OCI-LY1 (cell line): ENCODE data around the gene DACH1.

Experiments
- EZH2 ChIP-seq: fragments of 200-600 bp; sonication (generic), shearing (Covaris generic); IDR thresholded peaks from 2 replicates; pipeline ENCODE4 v1.8.0; 2017; ENCODE audit warnings: borderline replicate concordance, mixed run types, mild to moderate bottlenecking, antibody characterized with exemption, low read length, moderate library complexity, mixed read lengths
- TF ChIP-seq, protein P1 (sequence below): fragments of 200-600 bp; sonication (generic), shearing (Covaris generic); IDR thresholded peaks from 2 replicates; pipeline ENCODE4 v1.5.1; 2017; ENCODE audit warnings: mild to moderate bottlenecking, antibody characterized with exemption, low read length, moderate library complexity, mixed read lengths

DNA sequence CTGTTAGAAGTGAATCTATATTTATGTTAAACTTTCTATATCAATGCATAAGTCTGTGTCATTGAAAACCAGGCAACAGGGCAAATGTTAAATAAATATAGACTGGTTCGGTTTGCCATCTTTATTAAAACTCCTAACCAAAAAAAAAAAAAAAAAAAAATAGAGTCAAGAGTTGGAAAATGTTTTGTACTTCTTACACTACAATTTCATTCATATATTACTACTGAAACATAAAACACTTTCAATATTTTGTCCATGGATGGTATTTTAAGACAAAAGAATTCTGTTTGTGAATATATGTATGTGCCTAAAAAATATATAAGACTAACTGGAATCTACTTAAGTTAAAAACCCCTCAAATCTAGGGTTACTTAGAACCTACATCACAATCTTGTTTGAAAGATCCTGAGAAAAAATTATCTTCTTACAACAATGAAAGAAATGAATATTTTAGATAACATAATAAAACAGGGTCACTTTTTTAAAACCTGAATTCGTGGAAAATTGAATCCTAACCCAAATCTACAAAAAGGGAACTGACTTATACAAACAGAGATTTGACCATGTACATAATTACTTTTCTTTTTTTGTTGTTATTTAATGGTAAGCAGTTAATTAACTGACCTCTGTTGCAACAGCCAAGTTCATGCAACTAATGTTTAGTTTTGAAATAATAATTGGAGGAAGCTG lies 5.1 kb downstream of the DACH1 start:
- TF ChIP-seq EZH2, result no peak
- TF ChIP-seq, protein P1, sequence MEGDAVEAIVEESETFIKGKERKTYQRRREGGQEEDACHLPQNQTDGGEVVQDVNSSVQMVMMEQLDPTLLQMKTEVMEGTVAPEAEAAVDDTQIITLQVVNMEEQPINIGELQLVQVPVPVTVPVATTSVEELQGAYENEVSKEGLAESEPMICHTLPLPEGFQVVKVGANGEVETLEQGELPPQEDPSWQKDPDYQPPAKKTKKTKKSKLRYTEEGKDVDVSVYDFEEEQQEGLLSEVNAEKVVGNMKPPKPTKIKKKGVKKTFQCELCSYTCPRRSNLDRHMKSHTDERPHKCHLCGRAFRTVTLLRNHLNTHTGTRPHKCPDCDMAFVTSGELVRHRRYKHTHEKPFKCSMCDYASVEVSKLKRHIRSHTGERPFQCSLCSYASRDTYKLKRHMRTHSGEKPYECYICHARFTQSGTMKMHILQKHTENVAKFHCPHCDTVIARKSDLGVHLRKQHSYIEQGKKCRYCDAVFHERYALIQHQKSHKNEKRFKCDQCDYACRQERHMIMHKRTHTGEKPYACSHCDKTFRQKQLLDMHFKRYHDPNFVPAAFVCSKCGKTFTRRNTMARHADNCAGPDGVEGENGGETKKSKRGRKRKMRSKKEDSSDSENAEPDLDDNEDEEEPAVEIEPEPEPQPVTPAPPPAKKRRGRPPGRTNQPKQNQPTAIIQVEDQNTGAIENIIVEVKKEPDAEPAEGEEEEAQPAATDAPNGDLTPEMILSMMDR, result no peak
